Measurements from ENCODE around the gene MMEL1. TPM values are rescaled to one million over a fixed set of nuclear protein-coding genes. Genes with fewer than 3 reads are reported as not detected.

Gene MMEL1
- total and polyA plus RNA-seq, 2 of the 13 experiments (the other 11 are each of a cell fraction or from before 2014, with no cell fraction given), result 0.48 TPM; not detected in 1

DNA sequence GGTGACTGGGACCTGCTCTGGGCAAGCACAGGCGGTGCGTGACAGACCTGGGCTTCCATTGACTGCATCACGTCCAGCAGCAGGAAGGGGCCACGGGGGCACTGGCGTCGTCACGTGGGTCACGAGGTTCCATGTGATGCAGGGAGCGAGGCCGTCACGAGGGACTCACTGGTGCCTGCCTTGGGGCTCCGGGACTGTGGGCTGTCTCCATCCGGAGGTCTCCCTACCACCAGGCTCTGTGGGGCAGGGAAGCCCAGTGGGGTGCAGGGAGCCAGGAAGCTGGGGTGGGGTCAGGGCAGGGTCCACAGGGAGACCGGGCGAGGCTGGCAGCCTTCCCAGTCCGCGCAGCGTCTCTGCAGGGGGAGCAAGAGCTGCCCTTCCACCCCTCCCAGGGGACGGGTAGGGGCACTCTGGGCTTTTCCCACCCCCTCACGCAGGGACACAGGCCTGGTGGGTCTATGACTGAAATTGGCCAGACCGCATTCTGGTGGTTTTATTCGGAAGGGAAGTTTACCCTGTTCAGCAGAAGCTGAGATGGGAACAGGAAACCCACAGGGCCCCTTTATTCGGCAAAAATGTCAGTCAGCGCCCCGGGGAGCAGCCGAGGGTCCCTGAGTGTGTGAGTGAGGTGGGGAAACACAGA lies 77.1 kb downstream of the MMEL1 start (continued):
- TF ChIP-seq, protein P1, sequence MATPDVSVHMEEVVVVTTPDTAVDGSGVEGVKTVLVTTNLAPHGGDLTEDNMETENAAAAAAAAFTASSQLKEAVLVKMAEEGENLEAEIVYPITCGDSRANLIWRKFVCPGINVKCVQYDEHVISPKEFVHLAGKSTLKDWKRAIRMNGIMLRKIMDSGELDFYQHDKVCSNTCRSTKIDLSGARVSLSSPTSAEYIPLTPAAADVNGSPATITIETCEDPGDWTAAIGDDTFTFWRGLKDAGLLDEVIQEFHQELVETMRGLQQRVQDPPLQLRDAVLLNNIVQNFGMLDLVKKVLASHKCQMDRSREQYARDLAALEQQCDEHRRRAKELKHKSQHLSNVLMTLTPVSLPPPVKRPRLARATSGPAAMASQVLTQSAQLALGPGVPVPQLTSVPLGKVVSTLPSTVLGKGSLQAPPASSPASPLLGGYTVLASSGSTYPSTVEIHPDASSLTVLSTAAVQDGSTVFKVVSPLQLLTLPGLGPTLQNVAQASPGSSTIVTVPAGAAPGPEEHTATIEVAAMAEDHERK (CRISPR knock-in tag; IDR thresholded peaks at IDR 0.05; ENCODE audit: low read depth), result no peak
- TF ChIP-seq TRIM24 (CRISPR knock-in tag; IDR thresholded peaks at IDR 0.05) (no peak), SOX6 (IDR thresholded peaks at IDR 0.05) (no peak), SOX6 (CRISPR knock-in tag; IDR thresholded peaks at IDR 0.05) (no peak; the same call in 1 of the 2 replicates), NFRKB (IDR thresholded peaks at IDR 0.05) (no peak), MIER3 (CRISPR knock-in tag; IDR thresholded peaks at IDR 0.05; ENCODE audit: borderline replicate concordance) (no peak; the same call in 1 of the 2 replicates), THAP11 (CRISPR knock-in tag; IDR thresholded peaks at IDR 0.05) (peak; percentile 9; the same call in 1 of the 2 replicates), ZNF367 (CRISPR knock-in tag; IDR thresholded peaks at IDR 0.05; ENCODE audit: borderline replicate concordance) (no peak), CC2D1A (CRISPR knock-in tag; IDR thresholded peaks at IDR 0.05) (no peak), ZNF879 (CRISPR knock-in tag; IDR thresholded peaks at IDR 0.05) (no peak), U2AF1 (optimal IDR thresholded peaks at IDR 0.05; ENCODE audit: low read depth, low read length) (no peak), RORA (CRISPR knock-in tag; IDR thresholded peaks at IDR 0.05) (no peak), ZBTB20 (CRISPR knock-in tag; IDR thresholded peaks at IDR 0.05; ENCODE audit: borderline replicate concordance, low read depth) (peak; percentile 75; the same call in 1 of the 2 replicates), FOSL1 (CRISPR knock-in tag; IDR thresholded peaks at IDR 0.05; ENCODE audit: borderline replicate concordance) (no peak)
- TF ChIP-seq, protein P2, sequence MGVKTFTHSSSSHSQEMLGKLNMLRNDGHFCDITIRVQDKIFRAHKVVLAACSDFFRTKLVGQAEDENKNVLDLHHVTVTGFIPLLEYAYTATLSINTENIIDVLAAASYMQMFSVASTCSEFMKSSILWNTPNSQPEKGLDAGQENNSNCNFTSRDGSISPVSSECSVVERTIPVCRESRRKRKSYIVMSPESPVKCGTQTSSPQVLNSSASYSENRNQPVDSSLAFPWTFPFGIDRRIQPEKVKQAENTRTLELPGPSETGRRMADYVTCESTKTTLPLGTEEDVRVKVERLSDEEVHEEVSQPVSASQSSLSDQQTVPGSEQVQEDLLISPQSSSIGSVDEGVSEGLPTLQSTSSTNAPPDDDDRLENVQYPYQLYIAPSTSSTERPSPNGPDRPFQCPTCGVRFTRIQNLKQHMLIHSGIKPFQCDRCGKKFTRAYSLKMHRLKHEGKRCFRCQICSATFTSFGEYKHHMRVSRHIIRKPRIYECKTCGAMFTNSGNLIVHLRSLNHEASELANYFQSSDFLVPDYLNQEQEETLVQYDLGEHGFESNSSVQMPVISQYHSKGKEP (CRISPR knock-in tag; IDR thresholded peaks at IDR 0.05), result no peak
- TF ChIP-seq, protein P3, sequence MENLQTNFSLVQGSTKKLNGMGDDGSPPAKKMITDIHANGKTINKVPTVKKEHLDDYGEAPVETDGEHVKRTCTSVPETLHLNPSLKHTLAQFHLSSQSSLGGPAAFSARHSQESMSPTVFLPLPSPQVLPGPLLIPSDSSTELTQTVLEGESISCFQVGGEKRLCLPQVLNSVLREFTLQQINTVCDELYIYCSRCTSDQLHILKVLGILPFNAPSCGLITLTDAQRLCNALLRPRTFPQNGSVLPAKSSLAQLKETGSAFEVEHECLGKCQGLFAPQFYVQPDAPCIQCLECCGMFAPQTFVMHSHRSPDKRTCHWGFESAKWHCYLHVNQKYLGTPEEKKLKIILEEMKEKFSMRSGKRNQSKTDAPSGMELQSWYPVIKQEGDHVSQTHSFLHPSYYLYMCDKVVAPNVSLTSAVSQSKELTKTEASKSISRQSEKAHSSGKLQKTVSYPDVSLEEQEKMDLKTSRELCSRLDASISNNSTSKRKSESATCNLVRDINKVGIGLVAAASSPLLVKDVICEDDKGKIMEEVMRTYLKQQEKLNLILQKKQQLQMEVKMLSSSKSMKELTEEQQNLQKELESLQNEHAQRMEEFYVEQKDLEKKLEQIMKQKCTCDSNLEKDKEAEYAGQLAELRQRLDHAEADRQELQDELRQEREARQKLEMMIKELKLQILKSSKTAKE (CRISPR knock-in tag; IDR thresholded peaks at IDR 0.05; ENCODE audit: borderline replicate concordance), result peak; percentile 59; the same call in 1 of the 2 replicates
- TF ChIP-seq, protein P4, sequence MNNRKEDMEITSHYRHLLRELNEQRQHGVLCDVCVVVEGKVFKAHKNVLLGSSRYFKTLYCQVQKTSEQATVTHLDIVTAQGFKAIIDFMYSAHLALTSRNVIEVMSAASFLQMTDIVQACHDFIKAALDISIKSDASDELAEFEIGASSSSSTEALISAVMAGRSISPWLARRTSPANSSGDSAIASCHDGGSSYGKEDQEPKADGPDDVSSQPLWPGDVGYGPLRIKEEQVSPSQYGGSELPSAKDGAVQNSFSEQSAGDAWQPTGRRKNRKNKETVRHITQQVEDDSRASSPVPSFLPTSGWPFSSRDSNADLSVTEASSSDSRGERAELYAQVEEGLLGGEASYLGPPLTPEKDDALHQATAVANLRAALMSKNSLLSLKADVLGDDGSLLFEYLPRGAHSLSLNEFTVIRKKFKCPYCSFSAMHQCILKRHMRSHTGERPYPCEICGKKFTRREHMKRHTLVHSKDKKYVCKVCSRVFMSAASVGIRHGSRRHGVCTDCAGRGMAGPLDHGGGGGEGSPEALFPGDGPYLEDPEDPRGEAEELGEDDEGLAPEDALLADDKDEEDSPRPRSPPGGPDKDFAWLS (CRISPR knock-in tag; IDR thresholded peaks at IDR 0.05; ENCODE audit: borderline replicate concordance), result no peak; the same call in 1 of the 2 replicates
- TF ChIP-seq, protein P5, sequence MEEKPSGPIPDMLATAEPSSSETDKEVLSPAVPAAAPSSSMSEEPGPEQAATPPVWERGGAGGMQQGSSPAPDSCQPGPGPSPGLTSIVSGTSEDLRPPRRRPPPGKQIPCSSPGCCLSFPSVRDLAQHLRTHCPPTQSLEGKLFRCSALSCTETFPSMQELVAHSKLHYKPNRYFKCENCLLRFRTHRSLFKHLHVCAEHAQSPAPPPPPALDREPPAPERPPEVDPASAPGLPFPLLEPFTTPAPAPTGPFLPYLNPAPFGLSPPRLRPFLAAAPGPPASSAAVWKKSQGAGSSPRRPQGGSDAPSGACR (CRISPR knock-in tag; IDR thresholded peaks at IDR 0.05), result peak; percentile 50; the same call in 1 of the 2 replicates
- TF ChIP-seq, protein P6, sequence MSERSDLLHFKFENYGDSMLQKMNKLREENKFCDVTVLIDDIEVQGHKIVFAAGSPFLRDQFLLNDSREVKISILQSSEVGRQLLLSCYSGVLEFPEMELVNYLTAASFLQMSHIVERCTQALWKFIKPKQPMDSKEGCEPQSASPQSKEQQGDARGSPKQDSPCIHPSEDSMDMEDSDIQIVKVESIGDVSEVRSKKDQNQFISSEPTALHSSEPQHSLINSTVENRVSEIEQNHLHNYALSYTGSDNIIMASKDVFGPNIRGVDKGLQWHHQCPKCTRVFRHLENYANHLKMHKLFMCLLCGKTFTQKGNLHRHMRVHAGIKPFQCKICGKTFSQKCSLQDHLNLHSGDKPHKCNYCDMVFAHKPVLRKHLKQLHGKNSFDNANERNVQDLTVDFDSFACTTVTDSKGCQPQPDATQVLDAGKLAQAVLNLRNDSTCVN (CRISPR knock-in tag; IDR thresholded peaks at IDR 0.05; ENCODE audit: borderline replicate concordance), result peak; percentile 52; the same call in 1 of the 2 replicates
- TF ChIP-seq, protein P7, sequence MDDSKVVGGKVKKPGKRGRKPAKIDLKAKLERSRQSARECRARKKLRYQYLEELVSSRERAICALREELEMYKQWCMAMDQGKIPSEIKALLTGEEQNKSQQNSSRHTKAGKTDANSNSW (CRISPR knock-in tag; IDR thresholded peaks at IDR 0.05; ENCODE audit: borderline replicate concordance), result no peak

Measured in HepG2 (cell line).